ENCODE results near the gene SH3TC2.

The SH3TC2 gene

GRCh38 chr5:149024943-149025342 is 37.9 kb downstream of the SH3TC2 start:
- DNase-seq: no peak

GRCh38 chr5:149024477-149024876 is 38.4 kb downstream of the SH3TC2 start:
- DNase-seq: no peak

- no peak for DNase-seq
Observed at GRCh38 chr5:149022200-149022599, 40.7 kb downstream of the SH3TC2 start.

GRCh38 chr5:149019679-149020078 is 43.2 kb downstream of the SH3TC2 start:
- DNase-seq: no peak

- DNase-seq: no peak
Observed at GRCh38 chr5:149018909-149019443, 43.9 kb downstream of the SH3TC2 start.

GRCh38 chr5:149017636-149018035 is 45.2 kb downstream of the SH3TC2 start:
- DNase-seq: no peak

GRCh38 chr5:149015561-149015960 is 47.3 kb downstream of the SH3TC2 start:
- no peak for DNase-seq

- DNase-seq: no peak
Observed at GRCh38 chr5:149015126-149015525, 47.7 kb downstream of the SH3TC2 start.

GRCh38 chr5:149014571-149015031 is 48.3 kb downstream of the SH3TC2 start:
- no peak for DNase-seq

- DNase-seq: no peak
Observed at GRCh38 chr5:149013796-149014195, 49.1 kb downstream of the SH3TC2 start.

GRCh38 chr5:149012350-149012749 is 50.5 kb downstream of the SH3TC2 start:
- no peak for DNase-seq

- no peak for DNase-seq
Observed at GRCh38 chr5:149011728-149012127, 51.1 kb downstream of the SH3TC2 start.

GRCh38 chr5:149011084-149011483 is 51.8 kb downstream of the SH3TC2 start:
- no peak for DNase-seq

GRCh38 chr5:149007174-149007573 is 55.7 kb downstream of the SH3TC2 start:
- DNase-seq: no peak

GRCh38 chr5:149006426-149006825 is 56.4 kb downstream of the SH3TC2 start:
- no peak for DNase-seq

- no peak for DNase-seq
Observed at GRCh38 chr5:149005077-149005892, 57.6 kb downstream of the SH3TC2 start.

GRCh38 chr5:149004559-149004958 is 58.3 kb downstream of the SH3TC2 start:
- no peak for DNase-seq

- DNase-seq: no peak
Observed at GRCh38 chr5:149002761-149003689, 59.8 kb downstream of the SH3TC2 start.

GRCh38 chr5:149002053-149002452 is 60.8 kb downstream of the SH3TC2 start:
- DNase-seq: no peak

GRCh38 chr5:149001162-149001561 is 61.7 kb downstream of the SH3TC2 start:
- no peak for DNase-seq

- DNase-seq: no peak
Observed at GRCh38 chr5:148999741-149000140, 63.1 kb downstream of the SH3TC2 start.

- DNase-seq: peak; percentile 0
Observed at GRCh38 chr5:148998174-148998797, 64.6 kb downstream of the SH3TC2 start.

GRCh38 chr5:148996270-148996669 is 66.6 kb downstream of the SH3TC2 start:
- no peak for DNase-seq
